22Rv1 (cell line): ENCODE measurements around the gene RAP2B.

ENCODE experiments used
- H3K27ac ChIP-seq: fragments of 450-650 bp; 2 replicates; pipeline ENCODE4 v1.5.1; 2017
- CTCF ChIP-seq: fragments of 450-650 bp; IDR thresholded peaks from 2 replicates; pipeline ENCODE4 v1.5.1; 2017; ENCODE audit warnings: mild to moderate bottlenecking
- ZFX ChIP-seq: fragments of 450-650 bp; IDR thresholded peaks from 2 replicates; pipeline ENCODE4 v1.6.1; 2017; ENCODE audit warnings: antibody characterized with exemption, borderline replicate concordance

RAP2B gene

GRCh38 chr3:153166796-153167195 lies 4.8 kb downstream of the RAP2B start:
- TF ChIP-seq ZFX (no peak), CTCF (no peak)
- H3K27ac ChIP-seq = no peak overlapping the region

- no peak for TF ChIP-seq ZFX
- no peak for TF ChIP-seq CTCF
Observed at GRCh38 chr3:153169793-153170383, 7.9 kb downstream of the RAP2B start.

GRCh38 chr3:153171256-153171655 lies 9.2 kb downstream of the RAP2B start:
- H3K27ac ChIP-seq = no peak overlapping the region
- no peak for TF ChIP-seq CTCF
- no peak for TF ChIP-seq ZFX

More at GRCh38 chr3:153169793-153170383, 7.9 kb downstream of the RAP2B start:
- H3K27ac ChIP-seq = no peak overlapping the region

GRCh38 chr3:153171918-153172317 lies 9.9 kb downstream of the RAP2B start:
- no peak overlapping the region for H3K27ac ChIP-seq
- no peak for TF ChIP-seq CTCF
- TF ChIP-seq ZFX = no peak

GRCh38 chr3:153172796-153173757 lies 11.1 kb downstream of the RAP2B start:
- no peak overlapping the region for H3K27ac ChIP-seq
- TF ChIP-seq CTCF (no peak), ZFX (no peak)

GRCh38 chr3:153173758-153174516 lies 11.9 kb downstream of the RAP2B start:
- H3K27ac ChIP-seq = no peak overlapping the region
- TF ChIP-seq CTCF = no peak
- no peak for TF ChIP-seq ZFX
